ENCODE data around the gene SP1.
"Not testable (repeated sequence)": the region's sequence is repeated elsewhere in the genome, so short reads cannot be mapped to it uniquely, and the experiment has no call there.

Gene SP1

DNA sequence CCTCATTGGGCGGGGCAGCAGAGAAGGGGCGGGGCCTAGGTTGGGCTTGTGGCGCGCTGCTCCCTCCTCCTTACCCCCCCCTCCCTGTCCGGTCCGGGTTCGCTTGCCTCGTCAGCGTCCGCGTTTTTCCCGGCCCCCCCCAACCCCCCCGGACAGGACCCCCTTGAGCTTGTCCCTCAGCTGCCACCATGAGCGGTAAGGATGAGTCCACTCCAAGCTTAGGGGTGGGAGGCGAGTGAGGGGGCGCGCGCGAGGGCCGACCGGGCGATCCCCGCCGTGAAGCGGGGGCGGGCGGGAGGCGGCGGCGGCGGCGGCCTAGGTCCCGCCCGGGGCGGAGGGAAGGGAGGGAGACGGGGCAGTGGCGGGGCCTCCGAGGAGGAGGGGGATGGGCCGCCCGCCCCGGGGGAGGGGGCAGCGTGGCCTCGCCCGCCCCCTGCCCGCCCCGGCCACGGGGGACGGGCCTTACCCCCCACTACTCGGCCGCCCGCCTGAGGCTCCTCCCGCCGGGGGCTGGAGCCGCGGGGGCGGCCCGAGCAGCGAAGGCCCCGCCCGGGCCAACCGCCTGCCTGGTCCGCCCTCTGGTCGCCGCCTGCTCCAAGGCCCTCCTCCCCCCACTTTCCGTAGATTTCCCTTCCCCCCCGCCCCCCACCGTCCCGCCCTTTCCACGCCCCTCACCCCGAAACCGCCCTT lies at the start of gene SP1:
Gene SP1 (plus strand): TSS at position 73 of the 690 bp plus-strand sequence. CDS start 116 bp downstream, at position 189.
- peak; percentile 76 to 98 (median 77) for DNase-seq (ENCODE audit: low read depth in 3 of 3)

DNA sequence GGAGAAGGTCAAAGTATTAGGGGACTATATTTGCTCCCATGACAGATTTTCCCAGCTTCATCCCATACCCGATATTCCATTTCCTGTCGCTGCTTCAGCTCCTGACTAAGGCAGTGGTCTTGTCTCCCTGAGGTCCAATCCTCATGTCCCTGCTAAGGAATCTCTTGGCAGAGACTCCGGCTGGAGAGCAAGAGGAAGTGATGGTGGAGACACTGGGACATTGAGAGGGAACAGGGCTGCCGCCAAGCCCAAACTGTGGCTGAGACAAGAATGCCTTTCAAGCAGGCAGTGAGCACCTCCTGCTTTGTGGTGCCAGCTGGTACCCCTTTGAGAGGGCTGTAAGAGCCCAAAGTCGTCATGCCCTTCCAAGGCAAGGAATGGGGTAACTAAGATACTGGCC lies 49.3 kb upstream of the SP1 start:
- no peak for DNase-seq (ENCODE audit: low read depth in 3 of 3)

DNA sequence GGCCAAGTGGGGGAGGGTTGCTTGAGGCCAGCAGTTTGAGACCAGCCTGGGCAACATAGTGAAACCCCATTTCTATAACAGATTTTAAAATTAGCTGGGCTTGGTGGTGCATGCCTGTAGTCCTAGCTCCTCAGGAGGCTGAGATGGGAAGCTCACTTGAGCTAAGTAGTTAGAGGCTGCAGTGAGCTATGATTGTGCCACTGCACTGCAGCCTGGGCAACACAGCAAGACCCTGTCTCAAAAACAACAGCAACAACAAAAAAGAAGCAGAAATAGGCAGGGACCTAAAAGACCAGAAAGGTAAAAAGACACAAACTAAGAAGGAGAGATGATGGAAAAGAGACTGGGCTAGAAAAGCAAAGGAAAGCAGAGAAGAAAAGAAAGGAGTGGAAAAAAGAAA lies 47.6 kb upstream of the SP1 start:
- DNase-seq (ENCODE audit: low read depth in 3 of 3) = not testable (repeated sequence)

DNA sequence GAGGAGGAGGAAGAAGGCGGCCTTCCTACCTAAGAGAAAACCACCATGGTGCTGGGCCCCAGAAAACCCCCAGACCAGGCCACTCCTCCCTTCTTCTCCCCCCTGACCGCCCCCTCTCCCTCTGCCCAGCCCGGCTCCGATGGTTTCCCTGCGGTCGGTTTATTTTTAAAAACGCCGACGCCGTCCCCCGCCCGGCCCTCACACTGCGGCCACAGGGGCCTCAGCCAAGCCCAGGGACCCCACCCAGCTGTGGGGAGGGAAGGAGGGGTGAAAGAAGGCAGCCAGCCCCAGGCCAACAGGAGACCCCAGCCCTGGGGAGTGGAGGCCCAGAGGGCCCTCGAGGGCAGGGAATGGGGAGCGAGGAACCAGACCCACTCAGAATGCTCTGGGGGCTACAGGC lies 47.2 kb upstream of the SP1 start:
- DNase-seq (ENCODE audit: low read depth in 3 of 3) = no peak

DNA sequence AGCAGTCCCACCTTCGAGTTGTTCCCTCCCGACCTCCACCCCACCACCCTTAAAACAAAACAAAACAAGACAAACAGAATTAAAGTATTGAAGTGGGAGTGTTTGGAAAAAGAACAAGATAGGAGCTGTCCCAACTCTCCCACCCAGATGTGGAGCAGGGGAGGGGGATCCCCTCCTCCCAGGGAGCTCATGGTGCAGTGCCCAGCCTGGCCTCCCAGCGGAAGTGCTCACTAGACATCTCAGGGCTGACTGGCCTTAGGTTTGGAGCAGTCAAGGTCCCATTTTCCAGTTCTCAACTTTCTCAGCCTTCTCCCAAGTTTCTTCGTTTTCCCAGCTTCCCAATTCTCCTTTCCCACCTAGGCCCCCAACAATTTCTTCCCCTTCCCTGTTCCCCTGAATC lies 46.7 kb upstream of the SP1 start:
- no peak for DNase-seq (ENCODE audit: low read depth in 3 of 3)

DNA sequence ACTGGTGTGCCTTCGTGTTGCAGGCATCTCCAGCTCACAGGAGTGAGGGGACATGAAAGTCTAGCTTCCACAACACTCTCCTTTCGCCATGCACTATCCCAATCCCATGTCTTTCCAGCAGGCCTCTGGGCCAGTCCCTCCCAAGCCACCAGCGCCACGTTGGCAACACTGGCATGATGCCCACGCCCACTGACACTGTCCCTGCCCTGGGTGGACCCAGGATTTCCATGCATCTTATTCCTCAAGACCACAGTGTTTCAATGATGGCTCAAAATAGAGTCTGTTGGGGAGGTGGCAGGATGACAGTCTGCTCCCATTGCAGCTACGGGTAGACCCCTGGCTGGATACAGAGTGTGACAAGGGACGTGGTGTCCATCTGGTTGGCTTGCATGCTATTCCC lies 46.1 kb upstream of the SP1 start:
- DNase-seq (ENCODE audit: low read depth in 3 of 3) = no peak

DNA sequence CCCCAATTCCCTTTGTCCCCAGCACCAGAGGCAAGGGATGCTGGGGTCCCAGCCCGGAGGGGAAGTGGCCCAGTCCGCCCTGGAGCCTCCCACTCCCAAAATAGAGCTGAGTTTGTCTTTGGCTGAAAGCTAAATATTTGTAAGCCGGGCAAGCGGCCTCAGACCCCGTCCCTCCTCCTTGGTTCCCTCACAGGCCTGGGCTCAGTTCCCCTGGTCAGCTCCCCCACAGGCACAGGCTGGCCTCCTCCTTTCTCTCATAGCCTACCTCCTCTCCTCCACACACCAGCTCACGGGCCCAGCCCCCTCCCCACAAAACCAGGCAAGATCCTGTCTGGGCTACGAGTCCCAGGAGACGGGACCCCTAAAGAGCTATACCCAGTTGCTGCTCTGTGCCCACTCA lies 45.2 kb upstream of the SP1 start:
- no peak for DNase-seq (ENCODE audit: low read depth in 3 of 3)

DNA sequence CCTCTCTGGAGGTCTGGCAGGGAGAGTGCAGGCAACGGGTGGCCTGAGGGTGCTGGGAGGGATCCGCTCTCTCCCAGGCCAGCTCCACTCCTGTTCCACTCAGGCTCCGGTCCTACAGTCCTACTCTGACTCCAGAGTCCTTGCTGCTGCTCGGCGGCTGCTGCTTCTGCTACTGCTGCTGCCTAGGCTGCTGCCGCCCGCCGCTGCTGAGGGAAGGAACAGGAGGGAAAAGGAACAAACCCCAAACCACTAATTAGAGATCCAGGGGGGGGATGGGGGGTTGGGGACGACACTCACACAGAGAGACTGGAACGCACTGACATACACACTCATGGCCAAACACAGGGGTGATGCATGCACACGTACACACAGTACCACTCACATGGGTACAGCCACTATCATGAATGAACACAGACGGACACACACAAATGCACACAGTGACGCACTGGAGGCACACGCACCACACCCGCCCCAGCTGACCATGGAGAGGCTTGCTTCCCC lies 43.7 kb upstream of the SP1 start, which contains the start of gene SP7:
Gene SP7 (minus strand): TSS at position 174 of the 501 bp plus-strand sequence. CDS start 708 bp downstream, outside the sequence.
- DNase-seq (ENCODE audit: low read depth in 3 of 3) = no peak

DNA sequence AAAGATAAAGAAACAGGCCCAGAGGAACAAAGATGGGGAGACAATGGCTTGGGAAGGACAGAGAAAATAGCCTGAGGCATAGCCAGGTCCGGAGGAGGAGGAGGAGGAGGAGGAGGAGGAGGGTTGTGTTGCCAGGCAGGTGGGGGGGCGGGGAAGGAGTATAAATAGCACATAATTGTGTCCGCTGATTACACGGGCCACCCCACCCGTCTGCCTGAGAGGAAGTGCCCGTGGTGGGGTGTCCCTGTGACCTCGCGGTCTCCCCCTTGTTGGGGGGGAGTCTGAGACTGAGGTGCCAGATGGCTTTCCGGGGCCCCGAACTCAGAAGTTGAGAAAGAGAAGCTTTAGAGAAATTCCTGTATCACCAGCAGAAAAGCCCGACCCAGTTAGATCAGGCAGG lies 42.0 kb upstream of the SP1 start:
- DNase-seq (ENCODE audit: low read depth in 3 of 3) = no peak

DNA sequence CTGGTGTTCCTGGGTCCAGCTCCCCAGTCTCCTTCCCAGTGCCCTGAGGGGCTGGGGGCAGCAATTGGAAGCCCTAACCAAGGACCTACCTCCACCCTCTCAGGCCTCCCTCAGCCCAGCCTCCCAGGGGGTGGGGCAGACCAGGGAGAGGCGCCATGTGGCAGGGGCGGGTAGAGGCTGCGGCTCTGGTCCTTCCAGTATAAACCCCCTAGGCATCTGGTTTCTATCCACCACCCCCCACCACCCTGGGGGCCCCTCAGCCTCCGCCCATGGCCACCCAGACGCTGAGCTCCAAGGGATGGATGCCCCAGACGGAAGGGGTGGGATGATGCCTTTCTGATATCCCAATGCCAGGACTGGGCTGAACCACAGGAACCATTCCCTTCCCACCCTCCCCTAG lies 41.1 kb upstream of the SP1 start:
- no peak for DNase-seq (ENCODE audit: low read depth in 3 of 3)

DNA sequence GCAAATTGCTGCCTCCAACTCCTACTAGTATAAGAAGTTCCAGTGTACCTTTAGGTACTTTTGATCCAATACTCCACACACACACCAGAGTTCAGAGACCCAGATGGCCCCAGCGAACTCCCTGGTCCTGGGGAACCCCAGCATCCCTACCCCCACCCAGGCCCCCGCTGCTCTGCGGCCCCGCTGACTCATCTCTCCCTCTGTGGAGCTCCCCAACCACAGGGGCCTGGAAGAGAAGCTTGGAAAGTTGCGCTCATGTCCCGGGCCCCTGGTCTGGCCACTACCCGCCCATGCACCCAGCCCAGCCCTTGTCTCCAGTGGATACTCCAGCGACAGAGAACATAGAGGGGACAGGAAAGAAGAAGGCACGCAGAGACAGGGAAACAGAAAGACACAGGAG lies 39.6 kb upstream of the SP1 start:
- DNase-seq (ENCODE audit: low read depth in 3 of 3) = no peak

DNA sequence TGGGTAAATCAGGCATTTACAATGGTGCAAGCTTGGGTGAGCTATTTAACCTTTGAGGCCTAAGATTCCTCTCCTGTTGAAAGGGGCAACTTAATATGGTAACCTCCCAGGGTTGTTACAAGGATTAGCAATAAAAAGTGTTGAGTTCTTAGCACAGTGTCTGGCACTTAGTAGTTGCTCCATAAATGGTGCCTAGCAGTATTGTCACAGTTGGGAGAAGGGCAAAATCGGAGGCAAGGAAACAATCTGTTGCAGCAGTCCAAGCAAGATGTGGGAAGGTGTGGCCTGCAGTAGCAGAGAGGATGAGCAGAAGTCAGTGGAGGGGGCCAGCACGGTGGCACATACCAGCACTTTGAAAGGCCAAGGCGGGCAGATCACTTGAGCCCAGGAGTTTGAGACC lies 36.5 kb upstream of the SP1 start:
- no peak for DNase-seq (ENCODE audit: low read depth in 3 of 3)

DNA sequence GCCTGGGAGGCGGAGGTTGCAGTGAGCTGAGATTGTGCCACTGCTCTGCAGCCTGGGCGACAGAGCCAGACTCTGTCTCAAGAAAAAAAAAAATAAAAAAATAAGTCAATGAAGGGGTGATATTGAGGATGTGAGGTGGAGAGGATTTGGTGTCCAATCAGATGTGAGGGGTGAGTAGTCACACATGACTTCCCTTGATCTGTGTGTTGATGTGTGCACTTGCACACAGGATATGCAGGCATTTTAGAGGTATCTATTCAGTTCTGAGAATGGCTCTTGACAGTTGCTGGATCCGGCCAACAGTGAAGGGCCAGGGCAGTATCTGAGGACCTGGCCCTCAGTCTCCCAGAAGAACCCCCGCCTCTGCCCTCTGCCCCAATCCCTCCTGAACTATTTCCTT lies 36.0 kb upstream of the SP1 start:
- no peak for DNase-seq (ENCODE audit: low read depth in 3 of 3)

DNA sequence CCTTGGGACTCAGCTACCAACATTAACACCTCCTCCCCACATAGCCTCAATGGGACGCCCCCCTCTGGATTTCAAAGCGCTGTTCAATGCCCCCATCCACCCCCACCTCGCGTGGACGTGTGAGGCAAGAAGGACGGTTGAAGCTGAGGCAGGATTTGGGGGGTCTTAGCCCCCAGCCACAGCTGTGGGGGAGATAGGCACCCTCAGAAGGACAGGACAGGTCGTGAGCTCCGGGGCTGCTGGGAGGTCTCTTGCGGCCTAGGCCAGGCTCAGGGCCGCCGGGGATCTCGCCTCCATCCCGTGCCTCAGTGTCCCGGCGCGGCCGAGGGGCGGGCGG lies 35.5 kb upstream of the SP1 start:
- DNase-seq (ENCODE audit: low read depth in 3 of 3) = no peak

DNA sequence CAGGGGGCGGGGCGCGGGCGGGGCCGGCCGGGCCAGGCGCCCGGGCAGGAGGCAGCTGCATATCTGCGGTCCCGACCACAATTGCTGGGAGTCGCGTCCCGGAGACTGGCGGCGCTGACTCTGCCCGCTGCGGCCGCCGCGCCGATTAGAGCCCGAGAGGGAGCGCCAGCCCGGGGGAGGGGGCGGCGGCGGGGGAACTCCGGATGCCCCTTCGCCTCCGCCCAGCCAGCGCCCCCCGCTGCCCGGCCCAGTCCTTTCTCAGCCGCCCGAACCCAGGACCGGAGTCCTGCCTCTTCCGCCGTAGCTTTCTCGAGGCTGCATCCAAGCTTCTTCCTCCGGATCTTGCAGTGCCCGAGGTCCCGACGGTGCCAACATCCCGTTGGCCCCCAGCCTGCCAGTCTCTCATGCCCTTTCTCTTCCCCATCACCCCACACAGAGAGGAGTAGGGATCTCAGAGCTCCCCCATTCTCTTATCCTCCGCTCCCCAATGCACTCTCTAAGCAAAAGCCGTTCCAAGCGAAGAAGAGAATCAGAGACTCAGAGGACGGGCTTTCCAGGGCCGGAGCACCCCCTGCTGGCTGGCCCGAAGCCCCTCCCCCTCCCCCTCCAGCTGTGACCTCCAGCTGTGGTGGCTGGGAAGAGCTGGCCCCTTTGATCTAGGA lies 35.0 kb upstream of the SP1 start:
- DNase-seq (ENCODE audit: low read depth in 3 of 3) = peak; percentile 50 to 60 (median 59)

DNA sequence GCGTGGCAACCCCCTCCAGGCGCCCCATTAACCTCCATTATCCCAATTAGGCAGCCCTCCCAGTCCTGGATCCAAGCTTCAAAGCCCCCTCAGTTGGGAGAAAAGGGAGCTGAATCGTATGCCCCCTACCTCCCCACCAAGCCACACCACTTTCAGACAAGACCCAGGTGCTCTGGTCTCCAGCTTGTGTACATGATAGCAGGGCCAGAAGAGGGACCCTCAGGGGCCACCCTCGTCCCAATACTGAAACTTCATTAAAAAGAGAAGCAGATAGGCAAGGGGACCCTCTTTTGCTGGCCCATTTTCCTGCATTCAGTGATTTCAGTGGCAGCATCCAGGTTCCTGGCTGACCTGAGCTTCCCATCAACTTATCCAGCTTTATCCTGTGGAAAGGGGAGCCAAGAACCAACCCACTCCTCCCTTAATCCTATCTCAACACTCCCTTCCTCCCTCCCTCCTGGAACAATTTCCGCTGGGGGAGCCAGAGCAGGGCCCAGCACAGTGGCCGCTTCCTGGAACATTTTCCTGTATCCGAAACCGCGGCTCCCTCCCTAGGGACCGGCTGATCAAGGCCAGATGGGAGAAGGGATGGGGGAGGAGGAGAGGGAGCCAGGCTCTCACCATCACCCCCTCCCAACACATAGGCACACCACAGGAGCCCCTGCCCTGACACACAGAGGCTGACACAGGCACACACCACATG lies 34.3 kb upstream of the SP1 start:
- DNase-seq (ENCODE audit: low read depth in 3 of 3) = no peak

DNA sequence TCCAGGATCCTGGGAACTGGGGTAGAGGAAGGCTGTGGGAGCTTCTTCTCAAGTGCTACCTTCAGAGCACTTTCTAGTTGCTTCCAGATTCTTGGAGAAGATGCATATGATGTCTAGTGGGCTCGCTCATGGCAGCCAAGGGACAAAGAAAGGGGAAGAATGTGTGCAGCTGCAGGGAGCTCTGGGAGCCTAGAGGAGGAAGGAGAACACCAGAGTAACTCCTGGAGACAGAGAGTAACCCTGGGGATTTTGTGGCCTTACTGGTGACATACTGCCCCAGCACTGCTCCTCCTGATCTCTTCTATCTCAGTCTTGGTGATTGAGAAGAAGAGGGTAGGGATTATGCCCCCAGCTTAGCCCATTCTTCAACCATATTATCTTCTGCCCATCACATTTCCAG lies 33.5 kb upstream of the SP1 start:
- no peak for DNase-seq (ENCODE audit: low read depth in 3 of 3)

DNA sequence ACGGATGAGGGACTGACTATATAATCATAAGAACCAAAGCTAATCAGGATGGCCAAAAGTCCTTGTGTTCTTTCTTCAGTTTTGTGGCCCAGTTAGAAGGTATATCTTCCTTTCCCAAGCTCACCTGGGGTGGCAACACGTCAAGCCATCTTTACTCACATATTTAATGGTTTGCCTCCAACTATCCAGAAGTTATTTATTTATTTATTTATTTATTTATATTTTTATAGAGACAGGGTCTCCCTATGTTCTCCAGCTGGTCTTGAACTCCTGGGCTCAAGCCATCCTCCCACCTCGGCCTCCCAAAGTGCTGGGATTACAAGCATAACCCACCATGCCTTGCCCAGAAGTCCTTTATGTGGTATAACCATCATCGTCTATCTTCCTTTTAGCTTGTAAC lies 32.1 kb upstream of the SP1 start:
- DNase-seq (ENCODE audit: low read depth in 3 of 3) = no peak

DNA sequence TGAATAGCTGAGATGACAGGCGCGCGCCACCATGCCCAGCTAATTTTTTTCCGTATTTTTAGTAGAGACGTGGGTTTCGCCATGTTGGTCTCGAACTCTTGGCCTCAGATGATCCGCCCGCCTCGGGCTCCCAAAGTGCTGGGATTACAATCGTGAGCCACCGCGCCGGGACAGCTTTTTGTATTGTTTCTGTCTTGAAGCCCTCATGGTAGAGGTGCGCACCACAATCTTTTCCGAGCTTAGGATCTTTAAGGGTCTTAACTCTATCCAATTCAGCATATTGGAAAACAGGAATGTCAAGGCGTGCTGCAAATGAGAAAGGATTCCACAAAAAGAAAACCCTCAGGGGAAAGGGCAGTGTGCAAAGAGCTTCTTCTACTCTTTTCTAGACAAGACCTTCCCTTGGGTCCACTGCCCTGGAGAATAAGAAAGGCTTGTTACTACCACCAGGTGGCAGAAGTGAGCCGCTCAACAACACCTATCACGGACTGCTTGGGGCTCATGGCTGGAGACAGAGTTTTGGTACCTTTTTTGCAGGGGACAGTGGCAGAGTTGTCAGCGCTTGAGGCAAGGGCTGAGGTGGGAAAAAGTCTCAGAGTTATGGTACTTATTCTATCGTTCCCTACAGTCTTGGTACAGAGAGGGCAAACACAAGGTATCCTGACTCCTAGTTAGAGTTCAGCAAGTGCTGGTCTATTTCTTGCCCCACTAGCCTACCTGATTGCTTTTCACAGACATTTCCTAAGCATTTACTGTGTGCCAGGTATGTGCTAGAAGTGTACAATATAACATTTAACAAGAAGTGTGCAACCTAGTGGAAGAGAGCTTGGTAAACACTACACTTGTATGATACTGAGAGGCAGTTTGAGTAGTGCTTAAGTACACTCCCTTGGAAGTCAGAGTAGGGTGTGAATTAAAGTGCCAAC lies 27.4 kb upstream of the SP1 start:
- peak; percentile 54 to 79 (median 65) for DNase-seq (ENCODE audit: low read depth in 3 of 3)

DNA sequence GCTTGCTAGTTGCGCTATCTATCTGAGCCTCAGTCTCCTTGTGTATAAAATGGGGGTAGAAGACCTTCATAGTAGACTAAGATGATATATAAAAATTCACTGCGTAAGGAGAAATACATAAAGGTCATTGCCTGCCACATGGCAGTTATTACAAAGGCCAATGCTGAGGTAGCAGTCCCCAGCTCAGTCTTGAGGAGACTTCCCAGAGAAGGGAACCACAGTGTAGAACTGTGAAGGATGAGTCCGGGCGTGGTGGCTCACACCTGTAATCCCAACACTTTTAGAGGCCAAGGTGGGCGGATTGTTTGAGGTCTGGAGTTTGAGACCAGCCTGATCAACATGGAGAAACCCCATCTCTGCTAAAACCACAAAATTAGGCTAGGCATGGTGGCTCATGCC lies 26.7 kb upstream of the SP1 start:
- DNase-seq (ENCODE audit: low read depth in 3 of 3) = no peak

DNA sequence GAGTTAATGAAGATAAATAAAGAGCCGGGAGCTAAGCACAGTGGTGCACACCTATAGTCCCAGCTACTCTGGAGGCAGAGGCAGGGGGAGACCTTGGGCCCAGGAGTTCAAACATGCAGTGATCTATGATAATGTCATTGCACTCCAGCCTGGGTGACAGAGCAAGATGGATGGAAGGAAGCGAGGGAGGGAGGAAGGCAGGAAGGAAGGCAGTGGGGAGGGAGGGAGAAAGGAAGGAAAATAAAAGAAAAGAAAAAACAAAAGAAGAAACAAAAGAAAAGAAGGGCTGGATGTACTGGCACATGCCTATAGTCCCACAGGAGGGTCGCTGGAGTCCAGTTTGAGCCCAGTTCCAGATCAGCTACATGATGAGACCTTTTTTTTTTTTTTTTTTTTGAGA lies 24.9 kb upstream of the SP1 start:
- DNase-seq (ENCODE audit: low read depth in 3 of 3) = no peak
